ENCODE data around the gene MPP3.
"Not testable (repeated sequence)": the region's sequence is repeated elsewhere in the genome, so short reads cannot be mapped to it uniquely, and the experiment has no call there.

Gene MPP3

DNA sequence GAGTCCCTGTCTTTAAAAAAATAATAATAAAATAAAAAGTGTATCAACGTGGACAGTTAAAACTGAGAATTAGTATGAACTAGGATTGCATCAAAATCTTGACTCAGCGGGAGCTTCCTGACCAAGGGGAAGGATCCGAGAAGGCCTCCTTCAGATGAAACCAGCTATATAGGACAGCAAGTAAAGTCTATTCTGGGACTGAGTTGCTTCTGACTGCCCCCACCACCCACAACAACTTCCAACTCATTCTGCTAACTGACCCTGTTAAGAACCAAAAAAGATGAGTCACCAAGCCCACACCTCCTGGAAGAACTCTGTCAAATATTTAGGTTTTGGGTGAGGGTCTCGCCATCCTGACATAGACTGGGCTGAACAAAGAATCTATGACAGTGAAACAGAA is 24.9 kb downstream of the MPP3 start:
- no peak for DNase-seq

GRCh38 chr17:43805117-43805516 is 27.8 kb downstream of the MPP3 start:
- DNase-seq = no peak

GRCh38 chr17:43803758-43804157 is 29.2 kb downstream of the MPP3 start:
- DNase-seq = no peak

GRCh38 chr17:43801844-43802243 is 31.1 kb downstream of the MPP3 start:
- DNase-seq = no peak

GRCh38 chr17:43800736-43801135 is 32.2 kb downstream of the MPP3 start:
- peak in 3 of 58 donors; percentile 18 to 60 (median 35) for DNase-seq

GRCh38 chr17:43799047-43799446 is 33.9 kb downstream of the MPP3 start:
- no peak for DNase-seq

DNA sequence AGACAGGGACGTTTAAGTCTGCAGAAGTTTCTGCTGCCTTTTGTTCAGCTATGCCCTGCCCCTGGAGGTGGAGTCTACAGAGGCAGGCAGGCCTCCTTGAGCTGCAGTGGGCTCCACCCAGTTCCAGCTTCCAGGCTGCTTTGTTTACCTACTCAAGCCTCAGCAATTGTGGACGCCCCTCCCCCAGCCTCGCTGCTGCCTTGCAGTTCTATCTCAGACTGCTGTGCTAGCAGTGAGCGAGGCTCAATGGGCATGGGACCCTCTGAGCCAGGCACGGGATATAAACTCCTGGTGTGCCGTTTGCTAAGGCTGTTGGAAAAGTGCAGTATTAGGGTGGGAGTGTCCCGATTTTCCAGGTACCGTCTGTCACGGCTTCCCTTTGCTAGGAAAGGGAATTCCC is 34.9 kb downstream of the MPP3 start:
- DNase-seq = not testable (repeated sequence)

DNA sequence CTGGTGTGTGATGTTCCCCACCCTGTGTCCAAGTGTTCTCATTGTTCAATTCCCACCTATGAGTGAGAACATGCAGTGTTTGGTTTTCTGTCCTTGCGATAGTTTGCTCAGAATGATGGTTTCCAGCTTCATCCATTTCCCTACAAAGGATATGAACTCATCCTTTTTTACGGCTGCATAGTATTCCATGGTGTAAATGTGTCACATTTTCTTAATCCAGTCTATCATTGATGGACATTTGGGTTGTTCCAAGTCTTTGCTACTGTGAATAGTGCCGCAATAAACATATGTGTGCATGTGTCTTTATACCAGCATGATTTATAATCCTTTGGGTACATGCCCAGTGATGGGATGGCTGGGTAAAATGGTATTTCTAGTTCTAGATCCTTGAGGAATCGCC is 40.3 kb downstream of the MPP3 start:
- not testable (repeated sequence) for DNase-seq

- no peak for DNase-seq
Measured at GRCh38 chr17:43791589-43791988, 41.4 kb downstream of the MPP3 start.

DNA sequence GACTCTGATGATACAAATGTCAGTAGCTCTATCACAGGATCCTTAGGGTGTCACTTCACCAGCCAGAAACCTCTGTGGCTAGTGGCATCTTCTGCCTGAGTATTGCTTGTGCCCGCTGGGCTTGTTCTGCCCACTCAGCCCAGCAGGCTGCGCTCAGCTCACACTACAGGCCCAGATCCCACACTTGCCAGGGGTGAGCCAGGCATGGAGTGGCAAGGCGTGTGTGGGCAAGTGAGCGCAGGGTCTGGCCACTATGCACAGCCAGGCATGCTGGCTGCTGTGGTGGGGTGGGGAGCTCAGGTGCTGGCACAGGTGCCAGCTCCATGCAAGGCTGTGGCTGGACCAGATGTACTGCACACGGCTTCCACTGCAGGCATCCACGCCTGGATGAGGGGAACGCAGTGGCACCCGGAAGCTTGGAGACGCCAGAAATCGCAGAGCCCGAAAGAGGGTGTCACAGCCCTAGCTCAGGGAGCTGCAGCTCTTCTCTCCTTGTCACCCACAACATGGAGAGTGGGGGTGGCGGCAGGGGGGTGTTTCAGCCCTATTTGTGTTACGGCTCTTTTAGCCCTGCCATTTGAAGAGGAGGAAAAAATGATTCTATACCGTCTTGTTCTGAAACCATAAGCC is 42.5 kb downstream of the MPP3 start:
- peak in 6 of 58 donors; percentile 12 to 39 (median 26) for DNase-seq

GRCh38 chr17:43789482-43789881 is 43.5 kb downstream of the MPP3 start:
- DNase-seq = no peak

- no peak for DNase-seq
Measured at GRCh38 chr17:43788540-43788939, 44.4 kb downstream of the MPP3 start.

- DNase-seq = no peak
Measured at GRCh38 chr17:43787728-43788127, 45.2 kb downstream of the MPP3 start.

DNA sequence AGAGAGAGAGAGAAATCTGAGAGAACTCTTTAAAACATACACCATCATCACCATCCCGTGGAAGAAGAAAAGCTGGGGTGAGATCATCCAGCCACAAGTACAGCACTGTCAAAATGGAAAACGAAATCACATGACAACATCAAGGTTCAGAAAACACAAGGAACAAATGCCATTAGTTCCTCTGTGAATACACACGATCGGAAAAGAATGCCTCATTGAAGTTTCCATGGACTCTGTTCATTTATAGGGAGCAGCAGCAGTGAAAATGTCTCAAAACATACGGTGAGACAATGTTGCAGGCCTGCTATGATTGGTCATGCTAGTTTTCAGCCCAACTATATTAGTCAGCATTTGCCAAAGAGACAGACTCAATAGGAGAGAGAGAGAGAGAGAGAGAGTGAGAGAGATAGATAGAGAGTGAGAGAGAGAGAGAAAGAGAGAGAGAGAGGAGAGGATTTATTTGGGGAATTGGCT is 48.3 kb downstream of the MPP3 start:
- DNase-seq = peak in 4 of 58 donors; percentile 10 to 58 (median 20)

DNA sequence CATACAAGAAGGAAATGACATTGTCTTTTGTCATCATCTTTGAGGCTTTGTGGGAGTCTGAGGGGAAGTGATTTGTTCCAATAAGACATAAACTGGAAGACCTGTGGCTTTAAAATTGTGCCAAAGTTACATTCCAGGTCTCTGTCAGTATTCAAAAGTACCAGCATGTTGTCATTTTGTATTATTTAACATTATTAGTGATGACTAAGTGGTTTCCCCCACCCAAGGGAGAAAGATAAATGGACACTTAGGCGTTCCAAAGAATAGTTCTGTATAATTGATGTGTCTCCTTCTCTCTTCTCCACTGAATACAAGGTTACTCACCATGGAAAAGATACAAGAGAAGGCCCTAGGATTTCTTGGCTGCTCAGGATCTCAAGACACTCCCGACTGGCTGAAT is 48.9 kb downstream of the MPP3 start:
- DNase-seq = no peak

DNA sequence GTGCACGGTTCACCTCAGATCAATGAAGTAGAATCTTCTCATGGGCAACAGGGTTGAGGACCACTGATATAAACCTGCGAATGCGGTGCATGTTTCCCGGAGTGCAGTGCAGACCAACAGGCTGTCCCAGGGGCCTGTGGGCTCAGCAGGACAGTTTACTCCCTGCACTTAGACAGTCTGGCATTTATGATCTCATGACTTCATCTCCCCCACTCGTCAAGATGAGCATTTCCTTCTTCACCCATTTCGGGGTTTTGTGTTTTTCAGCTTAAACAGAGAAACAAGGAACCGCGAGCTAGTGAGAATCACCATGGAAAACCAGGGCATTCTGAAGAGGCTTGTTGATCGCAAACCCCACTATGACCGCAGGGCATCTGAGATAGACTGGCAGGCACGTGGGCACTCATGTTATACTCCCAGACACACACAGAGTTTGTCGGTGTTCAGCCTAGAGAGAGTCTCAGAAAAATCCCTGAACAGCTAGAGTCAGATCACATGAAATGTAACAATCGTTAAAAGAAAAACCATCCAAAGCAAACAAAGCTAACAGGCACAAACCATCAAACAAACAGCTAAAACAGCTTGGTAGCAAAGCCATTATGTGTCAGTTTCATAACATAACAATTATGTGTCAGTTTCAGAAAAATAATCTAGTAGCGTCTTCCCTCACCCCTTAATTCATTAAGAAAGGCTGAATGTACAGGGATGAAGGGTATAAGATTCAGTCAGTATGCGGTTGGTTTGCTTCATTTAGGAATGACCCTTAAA is 49.8 kb downstream of the MPP3 start:
- no peak for DNase-seq

DNA sequence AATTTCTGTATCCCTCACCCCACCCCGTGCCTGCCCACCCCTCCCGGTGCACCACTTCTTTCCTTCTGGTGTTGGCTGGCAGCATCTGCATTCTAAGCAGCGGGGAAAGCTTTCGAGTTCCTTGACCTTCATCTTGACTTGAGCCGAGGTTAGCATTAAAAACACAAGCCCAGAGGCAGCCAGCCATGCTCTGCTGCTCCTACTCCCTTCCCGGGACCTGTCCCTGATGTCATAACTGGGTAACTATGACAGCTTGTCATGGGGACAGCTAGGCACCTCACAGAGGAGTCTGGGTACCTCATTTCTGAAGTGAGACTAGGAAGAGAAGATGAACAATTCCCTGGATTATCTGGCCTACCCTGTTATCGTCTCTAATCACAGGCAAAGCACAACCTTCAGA is 52.8 kb downstream of the MPP3 start, which contains the start of gene CFAP97D1:
TSS of gene CFAP97D1 (plus strand) at position 301 of the 400 bp plus-strand sequence. CDS start at position 329, 28 bp downstream.
- DNase-seq = no peak

DNA sequence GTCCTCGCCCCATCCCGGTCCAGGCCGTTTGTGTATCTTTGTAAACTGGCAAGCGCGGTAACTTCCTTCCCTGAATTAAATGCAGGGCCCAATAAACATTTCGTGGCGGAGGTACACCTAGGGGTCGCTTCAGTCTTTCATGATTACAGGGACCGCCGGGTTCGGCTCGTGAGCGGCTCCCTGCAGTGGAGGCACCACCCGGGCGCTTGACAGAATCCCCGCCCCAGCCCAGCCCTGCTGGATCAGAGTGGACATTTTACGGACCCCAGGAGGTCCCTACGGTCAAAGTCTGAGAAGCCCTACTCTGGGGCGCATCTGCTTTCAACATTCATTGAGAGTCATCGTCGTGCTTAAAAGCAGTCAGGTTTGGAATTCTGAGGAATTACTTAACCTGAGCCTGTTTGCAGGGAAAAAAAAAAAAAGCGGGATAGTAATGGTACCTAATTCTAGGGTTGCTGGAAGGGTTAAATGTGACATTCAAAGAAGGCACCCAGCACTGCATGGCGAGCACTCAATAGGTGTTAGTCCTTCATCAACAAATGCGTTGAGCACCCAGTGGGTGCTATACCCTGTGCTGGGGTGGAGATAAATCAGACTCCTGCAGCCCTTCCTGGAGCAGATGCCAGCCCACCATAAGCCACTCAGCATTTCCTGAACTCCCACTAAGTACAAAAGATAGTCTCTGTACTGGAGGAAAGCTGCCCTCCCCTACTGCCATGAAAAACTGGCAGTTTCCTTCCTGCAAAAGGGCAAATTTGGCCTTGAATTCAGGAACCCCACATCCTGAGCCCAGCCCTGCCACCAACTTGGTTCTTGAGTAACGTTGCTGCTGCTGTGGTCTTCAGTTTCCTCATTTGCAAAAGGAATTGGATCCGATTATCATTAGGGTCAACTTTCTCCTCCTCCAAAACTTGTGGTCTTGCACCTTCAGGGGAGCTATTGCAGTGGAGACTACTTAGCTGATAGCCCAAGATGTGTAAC is 53.5 kb downstream of the MPP3 start:
- DNase-seq = peak in 13 of 58 donors; percentile 47 to 73 (median 64)

DNA sequence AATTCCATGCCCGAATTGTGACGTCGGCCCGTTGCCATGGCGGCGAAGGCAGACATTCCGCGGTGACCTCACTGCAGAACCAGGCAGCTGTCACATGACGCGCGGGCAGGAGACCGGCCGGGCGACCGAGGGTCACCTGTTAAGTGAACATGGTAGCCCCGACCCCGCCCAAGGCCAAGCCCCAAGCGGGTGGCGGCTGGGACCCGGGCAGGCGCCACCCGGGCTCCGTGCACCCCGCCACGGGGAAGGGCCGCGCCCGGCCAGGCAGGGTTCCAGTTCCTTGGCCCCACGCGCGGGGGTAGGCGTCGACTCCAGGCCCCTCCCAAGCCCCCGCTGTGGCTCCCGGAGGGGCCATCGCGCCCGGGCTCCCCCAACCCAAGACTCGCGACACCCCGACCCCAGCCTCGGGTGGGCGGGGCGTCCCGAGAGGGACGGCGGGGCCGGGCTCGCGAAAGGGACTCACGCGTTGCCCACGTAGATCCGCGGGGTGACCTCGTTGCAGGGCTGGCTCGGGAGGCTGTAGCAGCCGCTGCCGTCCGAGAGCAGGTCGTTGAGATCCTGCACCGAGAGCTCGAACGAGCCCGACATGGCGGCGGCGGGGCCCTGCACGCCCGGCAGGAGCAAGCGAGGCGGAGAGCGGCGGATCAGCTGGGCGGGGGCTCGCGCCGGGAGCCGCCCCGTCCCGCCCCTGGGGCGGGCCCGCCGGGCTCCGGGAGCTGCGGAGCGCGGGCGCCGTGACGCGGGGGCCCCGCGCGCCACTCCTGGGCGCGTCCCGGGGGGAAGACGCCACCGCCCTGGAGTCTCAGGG is 54.4 kb downstream of the MPP3 start, which contains the start of gene DUSP3:
TSS of gene DUSP3 (minus strand) at position 641 of the 808 bp plus-strand sequence. CDS start at position 588, 53 bp downstream.
- DNase-seq = peak; percentile 46 to 97 (median 84)

All from anterior cingulate cortex (tissue), 58 donors.